H1 (cell line): ENCODE results near the gene CFH. TPM values are rescaled to one million over a fixed set of nuclear protein-coding genes. Genes with fewer than 3 reads are reported as not detected.

Experiments used
- CTCF ChIA-PET: fragments of 300-600 bp; sonication (Branson Sonifier 250); formaldehyde crosslinking; loops from one replicate; lab custom pipeline; 2021; ENCODE audit not compliant: partially characterized antibody; lab: Charles Lee
- POLR2A ChIA-PET: fragments of 300-600 bp; sonication (Branson Sonifier 250); formaldehyde crosslinking; loops from one replicate; lab custom pipeline; 2021; ENCODE audit warnings: inconsistent platforms; ENCODE audit not compliant: partially characterized antibody; lab: Charles Lee
- DNase-seq, 2 experiments: peaks; one replicate each; pipeline versions ENCODE4 v3.0.0 to v3.0.0-alpha.2; 2010 to 2022; ENCODE audit warnings: low spot score in 2 of 2, low read depth in 1 of 2, mixed read lengths in 1 of 2
- FAIRE-seq: peaks from 2 replicates; lab custom pipeline; 2011; peaks lifted over from hg19 to GRCh38; lab: Jason Lieb, UNC
- H2AFZ ChIP-seq: 2 replicates; pipeline ENCODE4 v1.8.1; 2012; ENCODE audit warnings: low read length, inconsistent platforms
- H2AK5ac ChIP-seq: 2 replicates; pipeline ENCODE4 v1.6.1; 2013; ENCODE audit warnings: low read depth, low read length
- H2BK120ac ChIP-seq: replicated peaks from 2 replicates; pipeline ENCODE3; 2013; ENCODE audit warnings: low read depth, low read length, inconsistent platforms
- H2BK12ac ChIP-seq: 2 replicates; pipeline ENCODE4 v1.6.1; 2013; ENCODE audit warnings: low read depth, low read length
- H2BK15ac ChIP-seq: 2 replicates; pipeline ENCODE4 v1.6.1; 2013; ENCODE audit warnings: low read length
- H2BK20ac ChIP-seq: 2 replicates; pipeline ENCODE4 v1.6.1; 2013; ENCODE audit warnings: low read length
- H2BK5ac ChIP-seq: 2 replicates; pipeline ENCODE4 v1.6.1; 2013; ENCODE audit warnings: low read depth, low read length
- H3K14ac ChIP-seq: 2 replicates; pipeline ENCODE4 v1.6.1; 2013; ENCODE audit warnings: inconsistent platforms; ENCODE audit not compliant: insufficient read length
- H3K18ac ChIP-seq: 2 replicates; pipeline ENCODE4 v1.6.1; 2013; ENCODE audit warnings: low read length; ENCODE audit errors: extremely low read depth
- H3K23ac ChIP-seq: 2 replicates; pipeline ENCODE4 v1.6.1; 2013; ENCODE audit warnings: inconsistent platforms; ENCODE audit not compliant: insufficient read length
- H3K23me2 ChIP-seq: 2 replicates; pipeline ENCODE4 v1.6.1; 2013; ENCODE audit warnings: low read depth, low read length
- H3K27ac ChIP-seq: 2 replicates; pipeline ENCODE4 v1.6.1; 2011; ENCODE audit warnings: low read depth, low read length, inconsistent platforms
- H3K27me3 ChIP-seq, 4 experiments: replicated peaks in 1 of 4; 1 replicate in 1 of 4; 2 replicates in 3 of 4; pipeline versions ENCODE4 v1.6.1 to v1.8.1; 2011 to 2013; ENCODE audit warnings: low read length in 3 of 4, mild to moderate bottlenecking in 3 of 4, inconsistent platforms in 2 of 4, mixed read lengths in 2 of 4, moderate library complexity in 1 of 4; ENCODE audit not compliant: control insufficient read depth in 3 of 4, insufficient read depth in 3 of 4; ENCODE audit errors: extremely low read depth in 1 of 4
- H3K36me3 ChIP-seq, 4 experiments: 2 replicates each; pipeline versions ENCODE4 v1.6.1 to v1.8.1; 2011 to 2013; ENCODE audit warnings: mild to moderate bottlenecking in 4 of 4, low read length in 3 of 4, moderate library complexity in 2 of 4, control low read depth in 1 of 4, inconsistent platforms in 1 of 4; ENCODE audit not compliant: insufficient read depth in 4 of 4, control insufficient read depth in 2 of 4
- H3K4ac ChIP-seq: replicated peaks from 2 replicates; pipeline ENCODE3; 2013; ENCODE audit warnings: low read length, low read depth, mixed read lengths, inconsistent platforms; ENCODE audit not compliant: insufficient read length
- H3K4me1 ChIP-seq, 4 experiments: replicated peaks in 1 of 4; 1 replicate in 1 of 4; 2 replicates in 3 of 4; pipeline versions ENCODE4 v1.6.1 to v1.8.1; 2011 to 2013; ENCODE audit warnings: low read length in 3 of 4, inconsistent platforms in 2 of 4, mixed read lengths in 1 of 4; ENCODE audit not compliant: insufficient read depth in 4 of 4, control insufficient read depth in 3 of 4
- H3K4me2 ChIP-seq, 2 experiments: 2 replicates each; pipeline versions ENCODE4 v1.6.1 to v1.8.1; 2011 to 2013; ENCODE audit warnings: low read depth in 2 of 2, low read length in 2 of 2, control low read depth in 1 of 2, inconsistent platforms in 1 of 2, mild to moderate bottlenecking in 1 of 2; ENCODE audit not compliant: insufficient read depth in 1 of 2
- H3K4me3 ChIP-seq, 4 experiments: fragments of 200-600, 300-600 bp in 1 of 4; sonication (generic), shearing (Covaris generic), sonication (Bioruptor Twin) in 1 of 4; 2 replicates each; pipeline versions ENCODE4 v1.5.1 to v1.8.1; 2011 to 2016; ENCODE audit warnings: low read length in 4 of 4, low read depth in 3 of 4, control low read depth in 2 of 4, inconsistent platforms in 2 of 4, mild to moderate bottlenecking in 2 of 4, mixed read lengths in 1 of 4, moderate library complexity in 1 of 4; ENCODE audit not compliant: insufficient read depth in 2 of 4; ENCODE audit errors: extremely low read depth in 1 of 4
- H3K56ac ChIP-seq: replicated peaks from 2 replicates; pipeline ENCODE3; 2013; ENCODE audit warnings: low read depth, mild to moderate bottlenecking, mixed read lengths, low read length, inconsistent platforms; ENCODE audit not compliant: insufficient read length
- H3K79me1 ChIP-seq: 2 replicates; pipeline ENCODE4 v1.6.1; 2013; ENCODE audit warnings: low read depth, low read length, control low read depth
- H3K79me2 ChIP-seq, 2 experiments: 2 replicates each; pipeline versions ENCODE4 v1.6.1 to v1.8.1; 2012 to 2013; ENCODE audit warnings: low read length in 2 of 2, mild to moderate bottlenecking in 2 of 2, inconsistent platforms in 1 of 2; ENCODE audit not compliant: insufficient read depth in 2 of 2, control insufficient read depth in 1 of 2
- H3K9ac ChIP-seq, 4 experiments: replicated peaks in 1 of 4; 1 replicate in 1 of 4; 2 replicates in 3 of 4; pipeline versions ENCODE4 v1.6.1 to v1.8.1; 2011 to 2013; ENCODE audit warnings: low read depth in 3 of 4, low read length in 3 of 4, control low read depth in 2 of 4, mild to moderate bottlenecking in 2 of 4, moderate library complexity in 2 of 4, inconsistent platforms in 1 of 4; ENCODE audit errors: extremely low read depth in 1 of 4
- H3K9me3 ChIP-seq, 2 experiments: 2 replicates each; pipeline versions ENCODE4 v1.6.1 to v1.8.1; 2012 to 2013; ENCODE audit warnings: mild to moderate bottlenecking in 2 of 2, moderate library complexity in 2 of 2, control low read depth in 1 of 2, inconsistent platforms in 1 of 2, low read depth in 1 of 2, low read length in 1 of 2, mixed read lengths in 1 of 2; ENCODE audit not compliant: insufficient read depth in 2 of 2
- H4K20me1 ChIP-seq, 2 experiments: replicated peaks in 1 of 2; 2 replicates each; pipeline versions ENCODE3 to v1.8.1; 2011 to 2013; ENCODE audit warnings: inconsistent platforms in 2 of 2, low read length in 2 of 2, mild to moderate bottlenecking in 1 of 2; ENCODE audit not compliant: insufficient read depth in 2 of 2, control insufficient read depth in 1 of 2
- H4K5ac ChIP-seq: 2 replicates; pipeline ENCODE4 v1.6.1; 2013; ENCODE audit warnings: low read length, low read depth, mixed read lengths, inconsistent platforms; ENCODE audit not compliant: insufficient read length
- H4K8ac ChIP-seq: 2 replicates; pipeline ENCODE4 v1.8.0; 2013; ENCODE audit warnings: mild to moderate bottlenecking, moderate library complexity, low read length, inconsistent platforms; ENCODE audit not compliant: insufficient read depth; ENCODE audit errors: extremely low read depth
- H4K91ac ChIP-seq: replicated peaks from 2 replicates; pipeline ENCODE3; 2013; ENCODE audit warnings: low read length, mixed read lengths, inconsistent platforms; ENCODE audit not compliant: insufficient read length
- BACH1 ChIP-seq: IDR thresholded peaks from 2 replicates; pipeline ENCODE4 v1.6.1; 2012; ENCODE audit warnings: low read length, improper control_type of control experiment
- YY1 ChIP-seq: IDR thresholded peaks from 2 replicates; pipeline ENCODE4 v1.6.1; 2011; ENCODE audit warnings: low read depth, mild to moderate bottlenecking, low read length
- WGBS, 2 experiments: shearing (Covaris generic) in 1 of 2; methylation state at CpG; one replicate each; pipeline versions ENCODE4 v1.1.6 to v1.1.7; 2013 to 2015; ENCODE audit warnings: low lambda C conversion rate in 2 of 2, mixed read lengths in 2 of 2, inconsistent platforms in 1 of 2, low coverage in 1 of 2, missing lambda C conversion rate in 1 of 2; ENCODE audit not compliant: insufficient replicate concordance in 2 of 2, insufficient coverage in 1 of 2, insufficient read length in 1 of 2; ENCODE audit errors: extremely low coverage in 1 of 2, missing lambda C conversion rate in 1 of 2; 5-methylcytosine and 5-hydroxymethylcytosine counted together
- polyA plus RNA-seq, 7 experiments: library from polyadenylated mRNA; depleted of rRNA in 3 of 7; stranded (reverse) in 5 of 7; unstranded in 2 of 7; fragments of >200 nt in 5 of 7; fragments of 200-250 nt in 2 of 7; gene quantifications; 1 replicate in 5 of 7; 2 replicates in 1 of 7; 4 replicates in 1 of 7; pipeline versions ENCODE4 v1.2.1 to v1.2.3, GENCODE V29; 2011 to 2013; ENCODE audit warnings: missing spikeins in 2 of 7, mixed read lengths in 2 of 7
- total RNA-seq: library from RNA; stranded (reverse); fragmentation: NEBNext Ultra II Directional; extraction: Animal tissue kit (Norgen Biotek cat#: 25700); gene quantifications from 2 replicates; pipeline ENCODE4 v1.2.1, GENCODE V29; 2021
- TF ChIP-seq, protein P1 (sequence below): IDR thresholded peaks from 2 replicates; pipeline ENCODE4 v1.6.1; 2011; ENCODE audit warnings: low read depth, mild to moderate bottlenecking, low read length; ENCODE audit not compliant: insufficient read depth
- TF ChIP-seq, protein P2 (sequence below): IDR thresholded peaks from 2 replicates; pipeline ENCODE4 v1.6.1; 2011; ENCODE audit warnings: low read length, improper control_type of control experiment

Gene CFH
- total and polyA plus RNA-seq, 2 of the 8 experiments (the other 6 are each of a cell fraction or from before 2014, with no cell fraction given), result not detected

DNA sequence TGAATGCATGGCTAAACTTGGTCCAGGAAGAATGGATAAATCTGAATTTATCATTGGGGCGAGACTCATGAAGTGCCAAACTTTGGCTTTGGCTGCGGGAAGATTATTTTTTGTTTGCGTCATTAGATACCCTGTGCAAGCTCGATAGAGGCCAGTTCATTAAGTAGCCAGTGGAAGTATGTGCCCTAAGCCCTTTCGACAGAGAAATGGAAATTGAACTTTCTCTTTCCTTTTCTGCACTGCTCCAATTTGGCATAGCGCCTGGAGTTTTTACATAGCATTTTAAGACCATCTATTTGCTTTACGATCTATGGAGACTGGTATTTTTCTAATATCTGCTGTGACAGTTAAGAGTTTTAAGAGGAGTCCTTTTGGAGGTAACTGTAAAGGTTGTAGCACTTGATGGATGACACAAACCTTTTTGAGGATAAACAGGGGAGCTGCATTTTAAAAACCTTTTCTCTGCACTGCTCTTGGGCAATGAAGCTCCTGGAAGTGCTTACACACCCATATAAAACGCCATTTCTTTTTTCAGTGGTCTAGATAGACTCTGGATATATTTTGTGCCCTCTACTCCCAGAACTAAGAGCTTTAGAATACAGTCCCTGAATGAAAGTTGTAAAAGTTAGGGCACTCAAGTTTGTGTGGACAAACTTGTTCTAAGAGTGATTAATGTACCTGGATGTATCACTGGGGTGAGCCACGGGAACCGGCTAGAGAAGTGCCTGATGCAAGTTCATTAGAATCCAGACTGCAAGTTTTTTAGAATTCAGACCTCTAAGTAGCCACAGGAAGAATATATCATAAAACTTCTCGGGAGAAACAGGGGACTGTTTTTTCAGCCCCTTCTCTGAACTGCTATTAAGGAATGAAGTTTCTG lies 81.5 kb downstream of the CFH start:
- POLR2A ChIA-PET, result no interaction called here

More for the DNA sequence above, 81.5 kb downstream of the CFH start:
- H3K9ac ChIP-seq, result no peak overlapping the region
- H2BK15ac ChIP-seq, result no peak overlapping the region
- H2AK5ac ChIP-seq, result no peak overlapping the region
- peaks cover 6% of the 10 kb centered on the region in 2 experiments; a peak in 2 of 4 replicates for H3K9me3 ChIP-seq
- 92% methylated on average over 11 of the region's 11 CpGs; no CpG with 5 or more reads in 1 of the 2 experiments for WGBS, 2 experiments
- no peaks in the 10 kb centered on the region for H3K79me1 ChIP-seq
- no peak overlapping the region for H3K4me2 ChIP-seq
- H4K20me1 ChIP-seq, result no peaks in the 10 kb centered on the region
- no peaks in the 10 kb centered on the region for H3K79me2 ChIP-seq
- DNase-seq (no peak), FAIRE-seq (no peak)
- H2BK120ac ChIP-seq, result no peak overlapping the region
- H3K27me3 ChIP-seq, result no peaks in the 10 kb centered on the region
- no peak overlapping the region for H4K91ac ChIP-seq
- H3K56ac ChIP-seq, result no peak overlapping the region
- no peaks in the 10 kb centered on the region for H3K36me3 ChIP-seq
- H3K14ac ChIP-seq, result no peak overlapping the region
- no peak overlapping the region for H2BK12ac ChIP-seq
- no peak overlapping the region for H3K4ac ChIP-seq
- H2BK5ac ChIP-seq, result no peak overlapping the region
- no peak overlapping the region for H2BK20ac ChIP-seq
- H3K18ac ChIP-seq, result no peak overlapping the region
- CTCF ChIA-PET, result interaction anchor here (0.6 to 2.8 kb wide), 11 partner anchors 10 to 587 kb away, joined by 3 to 21 read pairs (median 4); partner anchors contain the start of gene CFHR4
- H3K27ac ChIP-seq, result no peak overlapping the region
- TF ChIP-seq BACH1 (no peak), YY1 (no peak)
- TF ChIP-seq, protein P1, sequence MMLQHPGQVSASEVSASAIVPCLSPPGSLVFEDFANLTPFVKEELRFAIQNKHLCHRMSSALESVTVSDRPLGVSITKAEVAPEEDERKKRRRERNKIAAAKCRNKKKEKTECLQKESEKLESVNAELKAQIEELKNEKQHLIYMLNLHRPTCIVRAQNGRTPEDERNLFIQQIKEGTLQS, result no peak
- TF ChIP-seq, protein P2, sequence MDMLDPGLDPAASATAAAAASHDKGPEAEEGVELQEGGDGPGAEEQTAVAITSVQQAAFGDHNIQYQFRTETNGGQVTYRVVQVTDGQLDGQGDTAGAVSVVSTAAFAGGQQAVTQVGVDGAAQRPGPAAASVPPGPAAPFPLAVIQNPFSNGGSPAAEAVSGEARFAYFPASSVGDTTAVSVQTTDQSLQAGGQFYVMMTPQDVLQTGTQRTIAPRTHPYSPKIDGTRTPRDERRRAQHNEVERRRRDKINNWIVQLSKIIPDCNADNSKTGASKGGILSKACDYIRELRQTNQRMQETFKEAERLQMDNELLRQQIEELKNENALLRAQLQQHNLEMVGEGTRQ, result no peak
- H3K4me3 ChIP-seq, result no peak overlapping the region
- H4K8ac ChIP-seq, result no peak overlapping the region
- H2AFZ ChIP-seq, result no peak overlapping the region
- no peak overlapping the region for H3K23ac ChIP-seq
- H4K5ac ChIP-seq, result no peak overlapping the region
- H3K4me1 ChIP-seq, result peaks cover 0 to 3% (median 0%) of the 10 kb centered on the region in 4 experiments; a peak in 1 of 7 replicates
- H3K23me2 ChIP-seq, result no peaks in the 10 kb centered on the region; the same call in 1 of the 2 replicates
